Measurements from ENCODE around the gene TNFSF9.

The TNFSF9 gene

GRCh38 chr19:6570764-6571163 lies 39.9 kb downstream of the TNFSF9 start:
- TF ChIP-seq CTCF (IDR thresholded peaks at IDR 0.05; ENCODE audit: low read depth, low read length): no peak
- no peak overlapping the region for H3K4me3 ChIP-seq (ENCODE audit: low read depth, low read length)

GRCh38 chr19:6571167-6571566 lies 40.3 kb downstream of the TNFSF9 start:
- H3K4me3 ChIP-seq (ENCODE audit: low read depth, low read length): no peak overlapping the region
- no peak for TF ChIP-seq CTCF (IDR thresholded peaks at IDR 0.05; ENCODE audit: low read depth, low read length)

- no peak overlapping the region for H3K4me3 ChIP-seq (ENCODE audit: low read depth, low read length)
- TF ChIP-seq CTCF (IDR thresholded peaks at IDR 0.05; ENCODE audit: low read depth, low read length): no peak
Observed at GRCh38 chr19:6572217-6572616, 41.4 kb downstream of the TNFSF9 start.

GRCh38 chr19:6573350-6573749 lies 42.5 kb downstream of the TNFSF9 start:
- TF ChIP-seq CTCF (IDR thresholded peaks at IDR 0.05; ENCODE audit: low read depth, low read length): no peak
- no peak overlapping the region for H3K4me3 ChIP-seq (ENCODE audit: low read depth, low read length)

GRCh38 chr19:6576869-6577475 lies 46.1 kb downstream of the TNFSF9 start:
- TF ChIP-seq CTCF (IDR thresholded peaks at IDR 0.05; ENCODE audit: low read depth, low read length): no peak
- H3K4me3 ChIP-seq (ENCODE audit: low read depth, low read length): no peak overlapping the region

- no peak overlapping the region for H3K4me3 ChIP-seq (ENCODE audit: low read depth, low read length)
- TF ChIP-seq CTCF (IDR thresholded peaks at IDR 0.05; ENCODE audit: low read depth, low read length): no peak
Observed at GRCh38 chr19:6577476-6578125, 46.8 kb downstream of the TNFSF9 start.

- H3K4me3 ChIP-seq (ENCODE audit: low read depth, low read length): no peak overlapping the region
- no peak for TF ChIP-seq CTCF (IDR thresholded peaks at IDR 0.05; ENCODE audit: low read depth, low read length)
Observed at GRCh38 chr19:6579450-6580178, 48.8 kb downstream of the TNFSF9 start.
